ENCODE results near the gene ITPRID2.
"Not testable (repeated sequence)": the region's sequence is repeated elsewhere in the genome, so short reads cannot be mapped to it uniquely, and the experiment has no call there.

The ITPRID2 gene

DNA sequence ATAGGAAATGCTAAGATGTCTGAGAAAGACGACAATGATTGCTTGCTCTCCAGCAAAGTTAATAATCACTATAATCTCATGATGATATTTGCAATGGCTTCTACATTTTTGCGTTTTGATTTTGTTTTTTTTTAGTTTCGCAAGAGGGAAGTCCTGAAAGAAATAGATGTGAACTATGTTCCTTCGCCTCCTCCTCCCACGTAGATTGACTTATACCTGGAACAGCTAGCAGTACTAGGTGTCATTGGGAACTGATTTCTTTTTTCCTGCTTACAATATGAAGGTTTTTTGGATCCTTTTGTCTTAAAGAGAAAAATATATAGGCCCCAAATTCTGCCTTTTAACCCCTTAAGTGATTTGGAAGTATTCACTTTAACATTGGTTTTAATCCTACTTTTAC lies 26.7 kb downstream of the ITPRID2 start:
- DNase-seq, result no peak

DNA sequence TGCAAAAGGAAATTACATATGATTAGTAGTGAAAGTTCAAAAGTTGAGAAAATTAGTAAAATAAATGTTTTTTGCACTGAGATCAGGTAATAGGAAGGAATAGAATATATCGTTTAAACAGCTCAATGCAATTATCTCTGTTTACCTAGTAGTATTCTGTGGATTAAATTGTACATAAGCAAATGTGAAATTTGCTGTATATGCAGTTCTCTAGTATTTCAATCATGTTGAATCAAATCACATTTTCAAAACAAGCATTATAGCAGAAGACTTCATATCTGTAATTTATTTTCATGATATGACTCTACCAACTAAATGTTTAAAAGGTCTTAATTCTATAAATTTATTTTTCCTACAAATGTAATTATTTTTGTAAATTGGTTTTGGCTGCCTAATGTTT lies 31.6 kb downstream of the ITPRID2 start:
- DNase-seq, result no peak

- DNase-seq, result no peak
Observed at GRCh38 chr2:181924336-181924735, 32.8 kb downstream of the ITPRID2 start.

DNA sequence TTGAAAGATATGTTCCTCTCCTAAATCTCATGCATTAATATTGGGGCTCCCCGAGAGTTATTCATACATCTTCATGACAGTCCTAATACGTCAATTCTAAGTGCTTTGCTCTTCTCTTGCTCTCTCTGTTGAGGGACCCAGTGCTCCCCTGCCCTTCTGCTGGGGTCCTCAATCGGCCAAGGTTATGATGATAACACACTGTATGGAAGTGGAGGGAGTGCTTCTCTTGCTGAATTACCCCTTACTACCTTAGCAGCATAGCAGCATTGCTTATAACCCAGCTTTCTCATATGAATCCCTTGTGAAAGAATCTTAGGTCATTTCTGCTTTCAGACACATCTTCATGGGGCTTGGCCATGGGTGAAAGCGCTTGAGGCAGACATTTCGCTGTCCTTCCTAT lies 43.2 kb downstream of the ITPRID2 start:
- no peak for DNase-seq

- no peak for DNase-seq
Observed at GRCh38 chr2:181937473-181937872, 45.9 kb downstream of the ITPRID2 start.

DNA sequence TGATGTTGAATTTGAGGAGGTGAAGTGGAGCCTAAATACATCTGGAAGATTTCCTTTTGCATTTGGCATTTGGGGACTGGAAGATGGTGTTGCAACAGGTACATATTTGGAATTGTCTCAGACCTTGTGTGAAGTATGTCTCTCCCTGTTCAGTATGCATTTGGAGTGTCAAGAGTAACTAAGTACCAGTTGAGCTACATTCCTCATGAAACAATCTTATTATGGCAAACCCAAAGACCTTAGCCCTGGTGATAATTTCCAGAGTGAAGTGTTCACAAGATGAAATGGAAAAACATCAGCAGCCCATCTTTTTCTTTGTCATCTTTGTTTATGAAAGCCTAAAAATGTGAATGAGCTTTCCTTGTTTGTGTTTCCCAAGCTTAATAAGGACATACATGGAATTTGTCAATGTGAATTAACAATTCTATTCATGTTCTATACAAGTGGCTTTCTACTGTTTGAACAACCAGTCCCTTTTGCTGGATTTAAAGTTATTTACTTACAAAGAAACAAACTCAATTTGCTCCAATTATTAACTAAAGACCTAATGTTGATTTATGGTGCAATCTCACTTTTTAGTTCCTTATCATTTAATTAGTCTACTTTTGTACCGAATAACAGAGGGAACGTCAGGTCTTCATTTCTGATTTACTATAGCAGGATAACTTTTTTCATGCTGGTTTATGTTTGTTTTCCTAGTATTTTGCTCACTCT lies 52.0 kb downstream of the ITPRID2 start:
- DNase-seq, result no peak

GRCh38 chr2:181944164-181944913 lies 52.8 kb downstream of the ITPRID2 start:
- no peak for DNase-seq

- no peak for DNase-seq
Observed at GRCh38 chr2:181944914-181945291, 53.4 kb downstream of the ITPRID2 start.

GRCh38 chr2:181946444-181947127 lies 55.1 kb downstream of the ITPRID2 start:
- no peak for DNase-seq

DNA sequence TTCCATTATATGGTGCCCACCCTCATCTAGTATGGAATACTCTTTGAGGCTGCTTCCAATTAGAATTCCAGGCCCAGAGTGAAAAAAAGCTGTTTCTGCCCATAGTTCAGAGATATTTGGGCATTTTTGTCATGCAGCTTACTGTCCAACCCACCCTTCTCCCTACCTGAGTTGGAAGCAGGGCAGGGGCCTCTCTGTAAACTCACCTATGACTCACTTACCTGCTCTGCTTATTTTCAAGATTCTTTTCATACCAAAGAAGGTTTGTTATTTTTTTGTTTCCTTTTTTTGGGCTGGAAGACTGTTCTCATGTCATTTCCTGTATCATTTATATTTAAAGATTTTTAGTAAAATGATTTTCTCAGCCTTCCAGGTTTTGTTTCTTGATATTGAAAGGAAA lies 55.7 kb downstream of the ITPRID2 start:
- no peak for DNase-seq

- no peak for DNase-seq
Observed at GRCh38 chr2:181948227-181948626, 56.7 kb downstream of the ITPRID2 start.

DNA sequence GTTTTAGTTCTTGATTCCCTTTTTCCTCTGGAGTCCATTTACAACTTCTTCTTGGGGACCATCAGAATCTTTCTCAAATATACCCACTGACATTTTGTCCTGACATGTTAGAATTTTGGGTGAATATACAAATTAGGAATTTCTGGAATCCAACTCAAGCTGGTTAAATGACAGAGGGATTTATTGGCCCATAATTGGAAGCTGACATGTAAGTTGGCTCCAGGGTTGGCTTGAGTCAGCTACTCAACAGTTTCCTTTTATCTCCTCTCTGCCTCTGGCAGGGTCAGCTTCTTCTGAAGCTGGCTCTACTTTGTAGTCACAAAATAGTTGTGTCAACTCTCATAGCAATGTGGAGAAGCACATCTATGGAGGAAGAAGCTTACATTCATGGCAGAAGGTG lies 57.5 kb downstream of the ITPRID2 start:
- no peak for DNase-seq

- no peak for DNase-seq
Observed at GRCh38 chr2:181952404-181953226, 61.1 kb downstream of the ITPRID2 start.

DNA sequence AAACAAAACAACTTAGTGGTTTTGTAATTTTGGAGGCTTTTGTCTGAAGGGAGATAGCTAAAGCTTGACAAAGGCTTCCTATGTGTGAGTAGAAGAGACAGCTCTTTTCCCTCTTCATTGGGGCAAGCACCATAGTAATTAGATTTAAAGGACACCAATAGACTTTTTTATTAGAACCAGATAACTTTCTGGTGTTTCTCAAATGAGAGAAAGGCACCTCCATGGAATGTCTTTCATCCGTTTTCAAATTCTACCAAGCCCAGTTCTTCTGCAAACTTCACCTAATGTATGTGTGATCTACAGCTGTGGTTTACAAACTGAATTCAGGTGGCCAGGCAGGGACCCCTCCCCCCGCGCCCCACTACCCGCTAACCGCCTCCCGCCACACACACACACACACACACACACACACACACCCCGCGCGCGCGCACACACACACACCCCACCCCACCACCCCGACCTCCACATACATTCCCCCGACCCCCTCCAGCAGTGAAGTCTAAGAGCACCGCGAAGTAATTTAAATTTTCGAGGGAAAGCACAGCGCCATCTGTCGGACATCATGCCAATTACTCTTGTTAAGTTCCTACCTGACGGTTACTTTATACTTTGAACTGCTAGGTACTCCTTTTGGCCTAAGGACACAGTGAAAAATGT lies 62.5 kb downstream of the ITPRID2 start:
- no peak for DNase-seq

GRCh38 chr2:181954538-181954883 lies 63.0 kb downstream of the ITPRID2 start:
- no peak for DNase-seq

- DNase-seq, result no peak
Observed at GRCh38 chr2:181955010-181955409, 63.5 kb downstream of the ITPRID2 start.

DNA sequence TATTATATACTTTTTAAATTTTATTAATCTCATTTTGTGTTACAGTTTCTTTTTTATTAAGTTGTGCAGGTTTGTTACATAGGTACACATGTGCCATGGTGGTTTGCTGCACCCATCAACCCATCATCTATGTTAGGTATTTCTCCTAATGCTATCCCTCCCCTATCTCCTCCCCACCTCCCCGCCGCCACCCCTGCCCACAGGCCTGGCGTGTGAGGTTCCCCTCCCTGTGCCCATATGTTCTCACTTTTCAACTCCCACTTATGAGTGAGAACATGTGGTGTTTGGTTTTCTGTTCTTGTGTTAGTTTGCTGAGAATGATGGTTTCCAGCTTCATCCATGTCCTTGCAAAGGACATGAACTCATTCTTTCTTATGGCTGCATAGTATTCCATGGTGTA lies 64.3 kb downstream of the ITPRID2 start:
- DNase-seq, result not testable (repeated sequence)

DNA sequence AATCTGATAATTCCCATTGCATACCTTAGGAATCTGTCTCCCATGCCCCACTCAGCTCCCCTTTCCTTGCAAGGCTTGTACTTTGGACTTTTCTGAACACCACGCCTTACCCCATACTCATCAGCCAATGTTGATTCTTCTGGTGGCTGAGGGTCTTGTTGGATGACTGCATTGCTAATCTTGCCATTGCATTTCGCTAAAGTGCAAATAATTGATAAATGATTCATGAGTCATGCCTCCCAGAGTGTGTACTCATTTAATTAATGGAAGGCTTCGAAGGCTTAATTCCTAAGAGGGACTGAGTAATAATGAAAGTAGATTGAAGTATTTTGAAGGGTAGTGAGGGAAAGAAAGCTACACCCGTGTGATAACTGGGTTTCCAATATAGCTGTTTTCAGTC lies 66.1 kb downstream of the ITPRID2 start:
- no peak for DNase-seq

GRCh38 chr2:181958726-181959125 lies 67.2 kb downstream of the ITPRID2 start:
- DNase-seq, result no peak

DNA sequence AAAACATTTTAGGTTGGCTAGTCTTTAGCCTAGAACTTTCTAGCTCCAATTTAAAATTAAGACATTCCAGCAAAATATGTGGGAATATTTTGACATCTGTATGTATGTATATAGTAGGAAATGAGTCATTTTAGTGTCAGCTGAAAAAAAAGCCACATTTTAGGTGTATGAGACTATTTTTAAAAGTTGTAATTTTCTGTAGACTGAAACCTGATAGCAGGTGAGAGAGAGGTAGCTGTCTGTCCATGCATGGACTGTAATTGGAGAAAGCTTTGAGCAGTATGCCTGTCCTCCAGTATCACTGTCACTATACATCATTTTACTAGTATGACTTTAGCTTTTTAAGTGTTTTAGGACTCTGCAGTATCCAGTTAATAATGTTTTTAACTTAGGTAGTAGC lies 68.0 kb downstream of the ITPRID2 start:
- DNase-seq, result no peak

DNA sequence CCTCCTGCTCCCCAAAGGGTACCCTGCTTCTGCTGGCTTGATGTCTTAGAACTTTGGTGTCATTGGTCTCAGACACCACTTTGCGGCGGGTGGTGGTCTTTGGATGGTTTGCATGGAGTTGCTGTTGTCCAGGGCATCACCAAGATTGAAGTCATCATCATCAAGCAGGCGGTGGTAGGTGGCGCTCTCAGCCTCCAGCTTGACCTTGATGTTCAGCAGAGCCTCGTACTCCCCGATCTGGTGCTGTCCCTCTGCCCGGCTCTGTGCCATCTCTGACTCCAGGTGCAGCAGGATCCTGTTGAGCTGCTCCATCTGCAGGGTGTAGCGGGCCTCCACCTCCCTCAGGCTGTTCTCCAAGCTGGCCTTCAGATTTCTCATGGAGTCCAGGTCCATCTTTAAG lies 69.6 kb downstream of the ITPRID2 start:
- DNase-seq, result not testable (repeated sequence)

GRCh38 chr2:181962142-181962541 lies 70.6 kb downstream of the ITPRID2 start:
- DNase-seq, result no peak
